SIG-M5 treated with dmso at 0.1 percent for 504 hours (cell line): ENCODE data around the gene RASEF.
A peak's percentile ranks its signal among the peaks of the same experiment; 100 is the strongest.
"Not testable (repeated sequence)": the region's sequence is repeated elsewhere in the genome, so short reads cannot be mapped to it uniquely, and the experiment has no call there.

ENCODE experiments used
- DNase-seq: peaks from one replicate; lab custom pipeline; 2025; ENCODE audit not compliant: unreplicated experiment; lab: John Stamatoyannopoulos, UW

Gene RASEF

DNA sequence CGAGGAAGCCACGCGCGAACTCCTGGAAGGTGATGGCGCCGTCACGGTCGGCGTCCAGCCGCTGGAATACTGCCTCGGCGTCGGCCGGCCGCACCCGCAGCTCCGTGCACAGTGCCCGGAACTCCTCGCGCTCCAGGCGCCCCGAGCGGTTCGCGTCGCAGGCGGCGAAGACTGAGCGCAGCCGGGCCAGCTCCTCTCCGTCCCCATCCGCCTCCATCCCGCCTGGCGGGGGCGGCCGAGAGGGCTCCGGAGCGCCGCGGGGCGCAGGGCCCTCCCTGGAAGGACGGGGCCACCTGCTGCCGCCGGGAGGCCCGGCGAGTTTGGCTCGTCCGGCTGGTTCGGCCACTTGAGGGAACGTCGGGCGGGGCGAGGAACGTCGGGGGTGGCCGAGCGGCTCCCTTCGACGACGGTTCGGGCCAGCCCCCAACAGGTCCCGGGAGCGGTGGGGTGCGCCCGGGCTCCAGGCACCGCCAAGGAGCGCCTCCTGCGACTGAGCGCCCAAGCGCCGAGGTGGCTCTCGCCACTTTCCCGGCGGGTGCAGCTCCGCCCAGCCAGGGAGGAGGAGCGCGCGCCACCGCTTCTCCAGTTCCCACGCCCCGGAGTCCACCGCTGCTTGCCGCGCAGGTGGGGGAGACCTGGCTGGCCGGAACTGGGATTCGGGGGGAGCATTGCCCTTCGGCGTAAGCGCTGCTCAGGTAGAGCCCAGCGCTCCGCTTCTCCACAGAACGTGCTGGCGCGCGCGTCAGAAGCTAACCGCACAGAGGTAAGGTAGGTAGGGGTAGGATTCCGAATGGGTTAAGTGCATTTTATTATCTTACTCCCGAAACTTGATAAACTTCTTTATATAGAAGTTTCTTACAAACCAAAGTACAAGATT, at the start of gene RASEF:
RASEF (minus strand) TSS at position 492 of the 877 bp plus-strand sequence; CDS start at position 217, 275 bp downstream.
- no peak for DNase-seq

DNA sequence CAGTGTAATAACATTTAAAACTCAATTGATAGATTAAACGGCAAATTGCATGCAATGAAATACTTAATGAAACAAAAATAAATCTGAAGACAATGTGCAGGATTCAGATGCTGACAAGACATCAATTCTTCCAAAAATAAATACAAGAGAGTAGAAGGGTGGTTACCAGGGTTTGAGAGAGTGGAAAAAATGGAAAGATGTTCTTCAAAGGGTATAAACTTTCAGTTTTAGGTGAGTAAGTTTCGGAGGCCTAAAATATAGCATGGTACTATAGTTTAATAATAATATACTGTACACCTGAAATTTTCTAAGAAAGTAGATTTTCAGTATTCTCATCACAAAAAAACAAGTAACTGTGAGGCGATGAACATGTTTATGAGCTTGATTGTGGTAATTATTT, 48.2 kb upstream of the RASEF start:
- DNase-seq: no peak

GRCh38 chr9:83109296-83109695, 46.4 kb upstream of the RASEF start:
- no peak for DNase-seq

DNA sequence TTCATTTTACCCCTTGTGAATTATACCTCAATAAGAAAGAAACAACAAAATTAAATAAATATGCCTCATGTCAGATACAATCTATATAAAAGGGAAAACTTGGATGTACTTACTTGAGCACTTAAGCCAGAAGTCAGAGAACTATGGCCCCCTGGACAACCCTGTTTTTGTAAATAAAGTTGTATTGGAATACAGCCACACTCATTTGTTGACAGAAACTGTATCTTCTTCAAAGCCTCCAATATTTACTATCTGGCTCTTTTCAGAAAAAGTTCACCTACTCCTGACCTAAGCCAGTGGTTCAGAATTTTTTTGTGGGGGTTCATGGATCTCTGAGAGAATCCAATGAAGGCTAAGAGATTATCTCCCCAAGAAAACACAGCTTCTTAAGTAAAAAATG, 45.3 kb upstream of the RASEF start:
- no peak for DNase-seq

GRCh38 chr9:83106772-83107171, 43.8 kb upstream of the RASEF start:
- no peak for DNase-seq

DNA sequence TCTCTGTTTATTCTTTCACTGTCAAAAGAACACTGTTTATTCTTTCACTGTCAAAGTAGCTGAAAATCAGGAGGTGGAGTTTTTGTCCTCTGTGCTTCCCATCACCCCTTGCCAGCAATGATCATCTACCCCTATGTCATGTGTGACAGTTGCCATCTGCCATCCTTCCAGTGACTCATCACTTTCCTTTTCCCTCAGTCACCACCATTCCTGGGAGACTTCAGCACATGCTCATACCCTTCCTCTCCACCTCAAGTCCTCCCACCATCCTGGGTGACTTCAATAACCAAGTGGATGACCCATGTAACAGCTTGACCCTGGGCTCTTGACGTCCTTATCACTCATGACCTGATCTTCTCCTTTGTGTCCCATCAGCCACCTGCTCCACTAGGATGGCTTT, 43.3 kb upstream of the RASEF start:
- DNase-seq: no peak

GRCh38 chr9:83097633-83098032, 34.7 kb upstream of the RASEF start:
- DNase-seq: no peak

- not testable (repeated sequence) for DNase-seq
These were observed 30.4 kb upstream of the RASEF start for GRCh38 chr9:83093311-83093710.

DNA sequence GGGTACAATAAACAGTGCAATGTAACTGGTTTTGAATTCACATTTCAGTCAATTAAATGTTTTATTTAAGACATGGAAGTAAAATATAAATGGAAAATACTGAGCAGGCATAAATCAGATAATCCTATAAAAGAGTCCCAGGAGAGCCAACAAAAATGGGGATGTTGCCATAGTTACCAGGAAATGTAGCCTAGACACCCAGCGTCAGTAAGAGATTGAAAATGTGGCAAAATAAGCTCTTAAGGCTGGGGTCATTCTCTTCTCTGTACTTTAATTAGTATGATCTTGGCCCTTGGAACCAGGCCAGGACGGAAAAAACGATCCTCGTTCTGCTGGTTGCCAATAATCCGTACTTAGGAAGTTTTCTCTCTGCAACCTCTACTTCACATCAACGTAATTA, 18.9 kb upstream of the RASEF start:
- DNase-seq: no peak

DNA sequence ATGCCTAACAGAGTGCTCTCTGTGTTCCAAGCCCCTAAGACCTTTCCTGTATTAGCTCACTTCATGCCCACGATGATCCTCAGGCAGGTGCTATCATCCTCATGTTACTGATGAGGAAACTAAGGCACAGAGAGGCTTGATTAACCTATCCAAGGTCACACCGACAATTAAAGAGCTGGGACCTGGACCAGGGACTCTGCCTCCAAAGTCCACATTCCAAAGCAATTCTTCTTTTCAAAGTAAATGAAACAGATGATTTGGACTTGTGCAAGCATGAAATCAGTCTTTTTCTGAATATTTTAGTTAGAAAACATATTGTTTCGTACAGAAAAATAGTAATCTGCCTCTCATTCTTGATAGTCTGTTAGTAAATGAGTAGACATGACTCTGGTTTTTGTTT, 18.1 kb upstream of the RASEF start:
- no peak for DNase-seq

DNA sequence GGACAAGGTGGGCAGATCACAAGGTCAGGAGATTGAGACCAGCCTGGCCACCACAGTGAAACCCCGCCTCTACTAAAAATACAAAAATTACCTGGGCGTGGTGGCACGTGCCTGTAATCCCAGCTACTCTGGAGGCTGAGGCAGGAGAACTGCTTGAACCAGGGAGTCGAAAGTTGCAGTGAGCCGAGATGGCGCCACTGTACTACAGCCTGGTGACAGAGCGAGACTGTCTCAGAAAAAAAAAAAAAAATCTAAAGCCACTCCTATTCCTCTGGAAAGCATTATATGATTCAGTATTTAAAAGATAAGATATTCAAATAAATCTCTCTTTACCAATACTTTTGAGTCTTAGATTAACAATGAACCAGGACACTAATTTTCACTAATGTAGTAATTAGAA, 13.0 kb upstream of the RASEF start:
- not testable (repeated sequence) for DNase-seq

GRCh38 chr9:83072498-83072897, 9.6 kb upstream of the RASEF start:
- not testable (repeated sequence) for DNase-seq

GRCh38 chr9:83071626-83072025, 8.7 kb upstream of the RASEF start:
- DNase-seq: no peak

GRCh38 chr9:83070261-83070660, 7.3 kb upstream of the RASEF start:
- DNase-seq: no peak

DNA sequence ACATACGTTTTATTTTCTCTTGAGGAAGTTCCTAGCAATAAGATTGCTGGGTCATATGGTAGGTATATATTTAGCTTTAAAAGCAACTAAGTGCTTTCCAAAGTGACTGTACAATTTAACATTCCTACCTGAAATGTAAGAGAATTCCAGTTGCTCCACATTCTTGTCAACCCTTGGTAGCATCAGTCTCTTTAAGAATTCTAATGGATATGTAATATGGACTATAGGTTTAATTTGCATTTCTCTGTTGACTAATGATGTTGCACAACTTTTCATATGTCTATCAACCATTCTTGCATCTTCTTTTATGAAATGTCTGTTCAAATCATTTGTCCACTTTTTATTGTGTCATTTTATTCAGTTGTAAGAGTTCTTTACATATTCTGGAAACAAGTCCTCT, 6.7 kb upstream of the RASEF start:
- DNase-seq: no peak

GRCh38 chr9:83068414-83068813, 5.5 kb upstream of the RASEF start:
- DNase-seq: no peak

GRCh38 chr9:83067579-83067978, 4.6 kb upstream of the RASEF start:
- no peak for DNase-seq

- DNase-seq: no peak
These were observed 3.8 kb upstream of the RASEF start for GRCh38 chr9:83066771-83067170.

DNA sequence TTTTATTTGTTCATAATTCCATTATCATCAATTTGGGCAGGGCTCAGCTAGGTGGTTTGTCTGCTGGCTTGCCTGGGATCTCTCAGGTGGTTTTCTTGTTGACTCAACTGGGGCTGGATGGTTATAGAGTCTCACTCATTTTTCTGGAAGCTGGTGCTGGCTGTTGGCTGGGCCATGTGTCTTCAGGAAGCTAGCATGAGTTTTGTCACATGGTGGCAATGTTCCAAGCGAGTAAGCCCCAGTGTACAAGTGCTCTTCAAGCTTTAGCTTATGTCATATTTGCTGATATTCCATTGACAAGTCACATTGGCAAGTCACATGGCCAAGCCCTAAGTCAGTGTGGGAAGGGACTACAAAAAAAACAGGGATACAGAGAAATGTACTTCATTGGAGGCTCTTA, 2.3 kb upstream of the RASEF start:
- no peak for DNase-seq

DNA sequence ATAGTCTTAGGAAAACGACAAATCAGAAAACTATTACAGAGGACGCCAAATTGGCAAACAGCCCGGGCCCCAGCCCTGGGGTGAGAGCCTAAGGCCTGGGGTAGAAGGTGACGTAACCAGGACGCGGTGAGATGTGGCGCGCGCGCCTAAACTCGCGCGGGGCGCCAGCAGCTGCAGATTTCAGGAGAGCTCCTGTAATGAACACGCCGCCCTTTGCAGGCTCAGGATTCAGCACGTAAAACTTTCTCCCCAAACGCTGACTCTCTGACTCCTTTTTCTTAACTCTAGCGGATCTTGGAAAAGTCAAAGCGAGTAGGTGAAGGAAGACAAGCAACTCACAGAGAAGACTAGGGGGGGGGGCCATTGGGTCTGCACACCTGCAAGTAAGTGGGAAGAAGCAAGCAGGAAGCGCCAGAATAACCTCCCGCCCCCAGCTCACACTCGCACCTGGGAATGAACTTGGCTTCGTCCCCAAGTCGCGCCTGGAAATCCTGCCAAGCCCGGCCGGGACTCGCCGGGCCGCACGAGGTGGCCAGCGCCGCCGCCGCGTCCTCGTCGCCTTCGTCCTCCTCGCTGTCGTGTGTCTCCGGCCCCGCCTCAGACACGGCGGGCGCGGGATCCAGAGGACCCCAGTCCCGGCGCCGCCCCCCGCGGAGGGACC, 822 bp downstream of the RASEF start:
- DNase-seq: no peak

DNA sequence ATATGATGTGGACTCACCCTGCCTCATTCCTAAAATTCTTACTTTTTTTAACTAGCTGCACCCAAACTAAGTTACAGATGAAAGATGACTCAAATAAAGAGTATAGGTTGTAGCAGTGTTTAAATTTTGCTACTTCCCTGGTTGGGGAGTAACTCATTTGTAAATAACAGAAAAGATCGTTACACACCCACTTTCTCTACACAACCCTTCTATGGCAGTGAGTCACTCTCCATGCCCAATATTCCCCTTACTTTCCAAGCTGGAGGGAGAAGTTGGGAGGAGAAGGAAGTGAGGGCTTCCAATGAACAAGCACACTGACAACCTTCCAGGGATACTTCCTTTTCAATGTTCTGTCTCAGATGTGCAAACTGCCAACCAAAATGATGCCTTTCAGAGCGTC, 1.9 kb downstream of the RASEF start:
- peak; percentile 24 for DNase-seq

- DNase-seq: peak; percentile 75
These were observed 2.4 kb downstream of the RASEF start for GRCh38 chr9:83060556-83060955.
